Measurements from ENCODE around the gene MRGPRF.

GRCh38 chr11:69009441-69010211 lies 3.4 kb downstream of the MRGPRF start:
- no peak for TF ChIP-seq CTCF (conservative IDR thresholded peaks at IDR 0.05; ENCODE audit: low read length)
- no peak for TF ChIP-seq EZH2phosphoT487 (IDR thresholded peaks at IDR 0.05; ENCODE audit: borderline replicate concordance)

Data from Loucy (cell line).